ENCODE measurements around the gene DCTN4. TPM values are rescaled to one million over a fixed set of nuclear protein-coding genes. Genes with fewer than 3 reads are reported as not detected.

Gene DCTN4
- total RNA-seq, 4 donors from 2014 or later = 23.2 to 55.3 (median 42.4) TPM

DNA sequence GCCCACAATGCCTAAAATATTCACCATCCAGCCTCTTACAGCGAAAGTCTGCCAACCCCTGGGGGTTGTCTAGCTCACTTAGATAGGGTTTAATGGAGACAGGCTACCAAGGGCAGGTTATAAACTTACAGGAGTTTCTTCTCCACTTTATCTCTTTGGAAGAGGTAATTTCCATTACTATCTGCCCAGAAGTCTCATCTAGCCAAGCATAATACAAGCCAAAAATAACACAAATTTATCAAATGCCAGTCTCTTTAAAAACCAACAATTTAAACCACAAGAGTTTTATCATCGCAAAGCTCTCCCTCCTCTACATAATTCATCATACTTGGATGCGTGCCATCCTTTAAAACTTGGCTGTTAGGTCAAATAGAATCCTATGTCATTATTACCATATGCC, 64.2 kb downstream of the DCTN4 start:
- no peaks in the 10 kb centered on the region for H3K9me3 ChIP-seq
- H3K27ac ChIP-seq = no peak overlapping the region
- in situ Hi-C loops (cut with MboI; ENCODE audit: low pct_ligation_motif_present in 1 of 4, low pct_unique_long_range_greater_than_20kb in 1 of 4, low sequenced_read_pairs in 3 of 4) = no loop called here
- 80 to 89% methylated on average over 2 to 3 of the region's 3 CpGs for WGBS, 2 donors (ENCODE audit: low coverage in 1 of 2)
- peaks cover 6 to 9% (median 8%) of the 10 kb centered on the region in 4 donors for H3K4me1 ChIP-seq
- DNase-seq = no peak
- TF ChIP-seq POLR2AphosphoS5 (IDR thresholded peaks at IDR 0.05) (no peak), POLR2A (IDR thresholded peaks at IDR 0.05) (no peak), EP300 (IDR thresholded peaks at IDR 0.05; ENCODE audit: low read depth) (no peak)
- TF ChIP-seq, protein P1, sequence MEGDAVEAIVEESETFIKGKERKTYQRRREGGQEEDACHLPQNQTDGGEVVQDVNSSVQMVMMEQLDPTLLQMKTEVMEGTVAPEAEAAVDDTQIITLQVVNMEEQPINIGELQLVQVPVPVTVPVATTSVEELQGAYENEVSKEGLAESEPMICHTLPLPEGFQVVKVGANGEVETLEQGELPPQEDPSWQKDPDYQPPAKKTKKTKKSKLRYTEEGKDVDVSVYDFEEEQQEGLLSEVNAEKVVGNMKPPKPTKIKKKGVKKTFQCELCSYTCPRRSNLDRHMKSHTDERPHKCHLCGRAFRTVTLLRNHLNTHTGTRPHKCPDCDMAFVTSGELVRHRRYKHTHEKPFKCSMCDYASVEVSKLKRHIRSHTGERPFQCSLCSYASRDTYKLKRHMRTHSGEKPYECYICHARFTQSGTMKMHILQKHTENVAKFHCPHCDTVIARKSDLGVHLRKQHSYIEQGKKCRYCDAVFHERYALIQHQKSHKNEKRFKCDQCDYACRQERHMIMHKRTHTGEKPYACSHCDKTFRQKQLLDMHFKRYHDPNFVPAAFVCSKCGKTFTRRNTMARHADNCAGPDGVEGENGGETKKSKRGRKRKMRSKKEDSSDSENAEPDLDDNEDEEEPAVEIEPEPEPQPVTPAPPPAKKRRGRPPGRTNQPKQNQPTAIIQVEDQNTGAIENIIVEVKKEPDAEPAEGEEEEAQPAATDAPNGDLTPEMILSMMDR (IDR thresholded peaks at IDR 0.05) = no peak
- peaks cover 0 to 81% (median 43%) of the 10 kb centered on the region in 4 donors for H3K36me3 ChIP-seq
- H3K27me3 ChIP-seq = no peaks in the 10 kb centered on the region
- intact Hi-C loops (cut with DNase I; ENCODE audit: low total_unique reads) = no loop called here
- no peak overlapping the region for H3K4me3 ChIP-seq

DNA sequence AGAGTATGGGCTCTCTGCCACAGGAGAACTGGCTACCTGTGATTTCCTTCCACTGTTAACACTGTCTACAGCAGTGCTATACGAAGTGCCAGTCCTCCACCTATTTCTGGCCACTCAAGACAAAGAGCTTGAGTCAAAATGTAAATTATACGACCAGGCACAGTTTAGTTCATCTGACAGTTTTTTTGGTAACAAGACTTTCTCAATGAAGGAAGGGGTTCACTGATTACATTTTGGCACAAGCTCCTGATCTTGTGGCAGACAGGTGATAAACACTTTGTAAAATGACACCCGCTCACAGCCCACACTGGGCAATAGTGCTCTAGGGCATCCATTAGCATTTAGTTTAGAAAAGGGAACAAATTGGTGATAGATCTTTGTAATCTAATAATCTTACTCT, 66.5 kb downstream of the DCTN4 start:
- Histone ChIP-seq H3K27me3 (no peaks in the 10 kb centered on the region), H3K27ac (no peak overlapping the region), H3K36me3 (peaks cover 0 to 71% (median 38%) of the 10 kb centered on the region in 4 donors), H3K4me1 (no peaks in the 10 kb centered on the region), H3K4me3 (no peak overlapping the region), H3K9me3 (no peaks in the 10 kb centered on the region)
- WGBS, 2 donors (ENCODE audit: low coverage in 1 of 2) = 85% methylated on average over 3 of the region's 3 CpGs; no CpG with 5 or more reads in 1 of the 2 donors
- in situ Hi-C loops (cut with MboI; ENCODE audit: low pct_ligation_motif_present in 1 of 4, low pct_unique_long_range_greater_than_20kb in 1 of 4, low sequenced_read_pairs in 3 of 4) (no loop called here), intact Hi-C loops (cut with DNase I; ENCODE audit: low total_unique reads) (no loop called here)
- TF ChIP-seq, protein P1 (IDR thresholded peaks at IDR 0.05) = no peak
- TF ChIP-seq EP300 (IDR thresholded peaks at IDR 0.05; ENCODE audit: low read depth) (no peak), POLR2A (IDR thresholded peaks at IDR 0.05) (no peak), POLR2AphosphoS5 (IDR thresholded peaks at IDR 0.05) (no peak)
- no peak for DNase-seq

DNA sequence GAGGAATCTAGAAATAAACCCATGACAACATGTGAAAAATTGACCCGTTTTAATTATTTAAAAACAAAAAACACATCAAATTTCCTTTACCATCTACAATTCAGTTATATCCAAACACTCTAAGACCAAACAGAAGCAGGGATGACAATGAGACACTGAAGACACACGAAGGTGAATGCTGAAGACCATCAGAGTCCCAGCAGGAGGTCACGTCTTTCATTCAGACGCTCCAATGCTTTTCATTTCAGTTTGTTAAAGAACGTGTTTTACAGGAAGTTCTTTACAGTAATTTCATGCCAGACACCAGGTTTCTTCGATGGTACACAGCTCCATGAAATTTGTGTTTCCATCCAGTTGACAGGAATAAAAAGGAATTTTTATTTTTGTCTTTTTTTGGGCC, 68.1 kb downstream of the DCTN4 start:
- intact Hi-C loops (cut with DNase I; ENCODE audit: low total_unique reads) (no loop called here), in situ Hi-C loops (cut with MboI; ENCODE audit: low pct_ligation_motif_present in 1 of 4, low pct_unique_long_range_greater_than_20kb in 1 of 4, low sequenced_read_pairs in 3 of 4) (no loop called here)
- WGBS, 2 donors (ENCODE audit: low coverage in 1 of 2) = 76% methylated on average over 5 to 6 of the region's 6 CpGs
- DNase-seq = no peak
- Histone ChIP-seq H3K4me3 (no peak overlapping the region), H3K4me1 (no peaks in the 10 kb centered on the region), H3K27me3 (no peaks in the 10 kb centered on the region), H3K9me3 (no peaks in the 10 kb centered on the region), H3K36me3 (peaks cover 0 to 56% (median 30%) of the 10 kb centered on the region in 4 donors), H3K27ac (no peak overlapping the region)
- TF ChIP-seq EP300 (IDR thresholded peaks at IDR 0.05; ENCODE audit: low read depth) (no peak), POLR2AphosphoS5 (IDR thresholded peaks at IDR 0.05) (no peak), POLR2A (IDR thresholded peaks at IDR 0.05) (no peak)
- TF ChIP-seq, protein P1 (IDR thresholded peaks at IDR 0.05) = no peak

GRCh38 chr5:150689120-150689519, 69.7 kb downstream of the DCTN4 start:
- WGBS, 2 donors (ENCODE audit: low coverage in 1 of 2) = 85 to 88% methylated on average over 1 of the region's 1 CpG
- peaks cover 0 to 39% (median 19%) of the 10 kb centered on the region in 4 donors for H3K36me3 ChIP-seq
- TF ChIP-seq POLR2AphosphoS5 (IDR thresholded peaks at IDR 0.05) (no peak), EP300 (IDR thresholded peaks at IDR 0.05; ENCODE audit: low read depth) (no peak), POLR2A (IDR thresholded peaks at IDR 0.05) (no peak)
- TF ChIP-seq, protein P1 (IDR thresholded peaks at IDR 0.05) = no peak
- no peaks in the 10 kb centered on the region for H3K4me1 ChIP-seq
- no peak overlapping the region for H3K4me3 ChIP-seq
- no peak overlapping the region for H3K27ac ChIP-seq
- intact Hi-C loops (cut with DNase I; ENCODE audit: low total_unique reads) = no loop called here
- in situ Hi-C loops (cut with MboI; ENCODE audit: low pct_ligation_motif_present in 1 of 4, low pct_unique_long_range_greater_than_20kb in 1 of 4, low sequenced_read_pairs in 3 of 4) = no loop called here
- DNase-seq = no peak
- no peaks in the 10 kb centered on the region for H3K27me3 ChIP-seq
- no peaks in the 10 kb centered on the region for H3K9me3 ChIP-seq

All from transverse colon (tissue), 4 donors.